Sciatic nerve (tissue), 2 donors: Measurements from ENCODE around the gene AQP7. TPM values are rescaled to one million over a fixed set of nuclear protein-coding genes. Genes with fewer than 3 reads are reported as not detected.

Source experiments
- ATAC-seq: fragments of 200-7000 bp; cut with Tn5 transposase; one replicate; pipeline ENCODE4 v1.9.1; 2020; ENCODE audit warnings: mild to moderate bottlenecking, moderate library complexity
- DNase-seq: peaks from one replicate; pipeline ENCODE4 v3.0.0-alpha.2; 2020; ENCODE audit warnings: low spot score
- intact Hi-C: fragments of 100-400 bp; cut with DNase I; formaldehyde crosslinking; loops from one replicate; pipeline ENCODE4 v1.14.2; 2022
- total RNA-seq: library from RNA; stranded (reverse); fragmentation: NEBNext Ultra II Directional; extraction: Animal tissue kit (Norgen Biotek cat#: 25700); gene quantifications from one replicate; pipeline ENCODE4 v1.2.1, GENCODE V29; 2021
- donor health status: DM: no; HTN: no; CAD: no.
- donor health status: DM: no; HTN: no; CAD: no.

Gene AQP7
- total RNA-seq, 1 donor from 2014 or later = 36.7 TPM

GRCh38 chr9:33348998-33349397, 53.4 kb downstream of the AQP7 start:
- DNase-seq (no peak), ATAC-seq (no peak)
- intact Hi-C loops = no loop called here

- DNase-seq (no peak), ATAC-seq (no peak)
- intact Hi-C loops = no loop called here
Observed at GRCh38 chr9:33346564-33346963, 55.8 kb downstream of the AQP7 start.

GRCh38 chr9:33344145-33344544, 58.2 kb downstream of the AQP7 start:
- intact Hi-C loops = no loop called here
- DNase-seq (no peak), ATAC-seq (no peak)

- DNase-seq (no peak), ATAC-seq (no peak)
- intact Hi-C loops = no loop called here
Observed at GRCh38 chr9:33341182-33341581, 61.2 kb downstream of the AQP7 start.

- intact Hi-C loops = no loop called here
- no peak for DNase-seq
- ATAC-seq = no peak
Observed at GRCh38 chr9:33340186-33340585, 62.2 kb downstream of the AQP7 start.

Other genes starting within 250 kb of the AQP7 start
- gene B4GALT1, start 235.2 kb downstream of the AQP7 start, total RNA-seq = 85.3 TPM
- gene SPINK4, start 162.4 kb downstream of the AQP7 start, total RNA-seq = not detected
- 85.6 TPM for gene BAG1, start 137.9 kb downstream of the AQP7 start, total RNA-seq
- gene CHMP5, start 137.5 kb downstream of the AQP7 start, total RNA-seq = 73.0 TPM
- gene NFX1, start 112.1 kb downstream of the AQP7 start, total RNA-seq = 45.8 TPM
- gene AQP3, start 45.0 kb upstream of the AQP7 start, total RNA-seq = 23.7 TPM
- 26.0 TPM for gene NOL6, start 71.4 kb upstream of the AQP7 start, total RNA-seq
- 1.2 TPM for gene ANKRD18B, start 121.7 kb upstream of the AQP7 start, total RNA-seq